BJ (cell line): Measurements from ENCODE around the gene KAT6B. TPM values are rescaled to one million over a fixed set of nuclear protein-coding genes. Genes with fewer than 3 reads are reported as not detected.

Source experiments
- CTCF ChIA-PET: fragments of 350-600 bp; formaldehyde crosslinking; extraction: SDS; loops from one replicate; lab custom pipeline; 2021; ENCODE audit warnings: antibody characterized with exemption, inconsistent platforms; lab: Yijun Ruan, JAX
- POLR2A ChIA-PET: fragments of 300-600 bp; sonication (Branson Sonifier 250); formaldehyde crosslinking; extraction: SDS; loops from one replicate; lab custom pipeline; 2021; ENCODE audit warnings: antibody characterized with exemption; lab: Charles Lee
- DNase-seq: peaks from one replicate; pipeline ENCODE4 v3.0.0-alpha.2; 2011; ENCODE audit warnings: low read depth
- H3K27me3 ChIP-seq: 2 replicates; pipeline ENCODE4 v1.6.0; 2011; ENCODE audit warnings: low read length; ENCODE audit not compliant: control insufficient read depth, insufficient read depth
- H3K36me3 ChIP-seq: 2 replicates; pipeline ENCODE4 v1.5.1; 2011; ENCODE audit warnings: low read length; ENCODE audit not compliant: control insufficient read depth, insufficient read depth
- H3K4me3 ChIP-seq: 2 replicates; pipeline ENCODE4 v1.5.1; 2011; ENCODE audit warnings: low read depth, mild to moderate bottlenecking, control low read depth, low read length
- polyA plus RNA-seq: library from polyadenylated mRNA; depleted of rRNA; stranded (reverse); fragments of >200 nt; gene quantifications from 2 replicates; pipeline ENCODE4 v1.2.3, GENCODE V29; 2011
- TF ChIP-seq, protein P1 (sequence below): IDR thresholded peaks from 2 replicates; pipeline ENCODE4 v1.5.1; 2011; ENCODE audit warnings: low read depth, mild to moderate bottlenecking, control low read depth, inconsistent platforms, low read length, moderate library complexity; ENCODE audit not compliant: insufficient read depth

The KAT6B gene
- polyA plus RNA-seq, 1 experiment: 5.1 TPM

DNA sequence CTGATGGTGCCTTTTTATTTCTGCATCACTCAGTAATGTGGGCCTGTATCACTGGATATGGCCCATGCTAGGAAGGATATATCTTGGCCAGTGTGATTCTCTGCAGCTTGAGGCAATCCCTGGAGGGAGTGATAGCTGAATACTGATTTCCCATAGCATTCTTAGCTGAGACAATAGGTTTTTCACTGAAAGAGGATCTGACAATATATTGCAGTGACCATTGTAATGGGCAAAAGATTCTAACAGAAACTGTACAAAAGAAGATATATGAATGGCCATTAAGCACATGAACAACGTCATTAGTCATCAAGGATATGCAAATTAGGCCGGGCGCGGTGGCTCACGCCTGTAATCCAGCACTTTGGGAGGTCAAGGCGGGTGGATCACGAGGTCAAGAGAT, 117.8 kb downstream of the KAT6B start:
- POLR2A ChIA-PET: no interaction called here
- no peak for DNase-seq
- TF ChIP-seq, protein P1, sequence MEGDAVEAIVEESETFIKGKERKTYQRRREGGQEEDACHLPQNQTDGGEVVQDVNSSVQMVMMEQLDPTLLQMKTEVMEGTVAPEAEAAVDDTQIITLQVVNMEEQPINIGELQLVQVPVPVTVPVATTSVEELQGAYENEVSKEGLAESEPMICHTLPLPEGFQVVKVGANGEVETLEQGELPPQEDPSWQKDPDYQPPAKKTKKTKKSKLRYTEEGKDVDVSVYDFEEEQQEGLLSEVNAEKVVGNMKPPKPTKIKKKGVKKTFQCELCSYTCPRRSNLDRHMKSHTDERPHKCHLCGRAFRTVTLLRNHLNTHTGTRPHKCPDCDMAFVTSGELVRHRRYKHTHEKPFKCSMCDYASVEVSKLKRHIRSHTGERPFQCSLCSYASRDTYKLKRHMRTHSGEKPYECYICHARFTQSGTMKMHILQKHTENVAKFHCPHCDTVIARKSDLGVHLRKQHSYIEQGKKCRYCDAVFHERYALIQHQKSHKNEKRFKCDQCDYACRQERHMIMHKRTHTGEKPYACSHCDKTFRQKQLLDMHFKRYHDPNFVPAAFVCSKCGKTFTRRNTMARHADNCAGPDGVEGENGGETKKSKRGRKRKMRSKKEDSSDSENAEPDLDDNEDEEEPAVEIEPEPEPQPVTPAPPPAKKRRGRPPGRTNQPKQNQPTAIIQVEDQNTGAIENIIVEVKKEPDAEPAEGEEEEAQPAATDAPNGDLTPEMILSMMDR: no peak

DNA sequence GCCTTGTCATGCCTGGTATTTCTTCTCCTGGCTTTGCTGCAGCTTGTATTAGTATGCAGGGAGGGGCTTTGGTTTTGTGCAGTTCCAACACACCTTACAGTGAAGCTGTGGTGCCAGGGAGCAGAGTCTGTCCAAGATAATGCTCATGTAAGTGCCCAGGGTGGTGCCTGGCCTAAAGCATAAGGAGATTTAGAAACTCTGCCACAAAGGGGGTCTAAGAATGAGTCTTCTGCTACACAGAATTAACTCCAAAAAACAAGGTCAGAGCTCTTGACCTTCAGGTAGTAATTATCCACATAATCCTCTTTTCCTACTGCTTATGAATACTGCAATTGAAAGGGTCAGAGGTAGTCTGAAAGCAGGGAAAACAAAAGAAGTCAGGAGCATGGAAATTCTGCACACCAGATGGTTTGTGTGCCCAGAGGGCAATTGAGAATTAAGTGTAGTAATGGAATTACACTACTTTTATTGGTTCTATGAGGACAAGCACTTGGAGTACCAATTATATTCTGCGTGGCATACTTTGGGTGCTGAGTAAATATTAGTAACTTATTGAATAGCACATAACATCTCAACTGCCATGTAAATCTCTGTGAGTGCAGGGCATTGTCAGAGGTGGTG, 121.5 kb downstream of the KAT6B start:
- Histone ChIP-seq H3K4me3 (no peak overlapping the region), H3K27me3 (no peaks in the 10 kb centered on the region), H3K36me3 (no peaks in the 10 kb centered on the region)
- ChIA-PET POLR2A (no interaction called here), CTCF (interaction anchor here (0.7 to 1.5 kb wide), 2 partner anchors 10 to 12 kb away, joined by 3 read pairs; no protein-coding TSS in a partner anchor)
- TF ChIP-seq, protein P1: no peak
- DNase-seq: no peak

More for the DNA sequence above, 117.8 kb downstream of the KAT6B start:
- Histone ChIP-seq H3K36me3 (no peaks in the 10 kb centered on the region), H3K27me3 (no peaks in the 10 kb centered on the region), H3K4me3 (no peak overlapping the region)
- CTCF ChIA-PET: no interaction called here

DNA sequence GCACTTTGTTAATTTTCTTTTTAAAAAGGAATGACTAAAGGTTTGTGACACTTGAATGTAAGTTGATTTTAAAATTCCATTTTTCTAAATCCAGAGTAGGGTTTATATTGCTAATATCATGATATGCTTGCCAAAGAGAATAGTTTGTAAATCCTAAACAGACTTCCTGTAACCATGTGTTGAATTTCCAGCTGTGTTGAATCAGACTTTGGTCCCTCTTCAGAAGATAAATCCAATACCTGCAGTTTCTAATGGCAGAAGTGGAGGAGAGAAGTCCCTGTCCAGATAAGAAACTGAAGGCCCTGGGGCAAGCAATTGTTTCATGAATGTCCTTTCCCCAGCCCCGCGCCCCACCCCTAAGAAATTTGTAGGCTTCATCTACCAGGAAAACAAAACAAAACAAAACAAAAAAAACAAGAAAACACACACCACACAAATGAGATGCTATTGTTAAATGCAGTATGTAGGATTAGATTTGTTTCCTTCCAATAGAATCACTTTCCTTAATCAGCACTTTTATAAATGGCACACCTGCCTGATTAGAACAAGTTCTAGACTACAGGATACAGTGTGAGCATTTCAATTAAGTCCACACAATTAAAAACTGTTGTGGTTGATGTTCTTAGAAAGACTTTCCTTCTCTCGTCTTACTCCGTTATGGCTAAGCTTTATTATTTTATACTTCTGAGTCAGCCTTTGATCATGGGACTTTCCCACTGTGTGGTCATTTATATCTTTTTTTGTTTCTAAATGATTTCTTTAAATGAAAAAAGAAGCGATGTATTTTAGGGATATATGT, 122.8 kb downstream of the KAT6B start:
- TF ChIP-seq, protein P1: no peak
- no peaks in the 10 kb centered on the region for H3K27me3 ChIP-seq
- H3K36me3 ChIP-seq: no peaks in the 10 kb centered on the region
- POLR2A ChIA-PET: no interaction called here
- no peak overlapping the region for H3K4me3 ChIP-seq
- DNase-seq: no peak
- CTCF ChIA-PET: no interaction called here

DNA sequence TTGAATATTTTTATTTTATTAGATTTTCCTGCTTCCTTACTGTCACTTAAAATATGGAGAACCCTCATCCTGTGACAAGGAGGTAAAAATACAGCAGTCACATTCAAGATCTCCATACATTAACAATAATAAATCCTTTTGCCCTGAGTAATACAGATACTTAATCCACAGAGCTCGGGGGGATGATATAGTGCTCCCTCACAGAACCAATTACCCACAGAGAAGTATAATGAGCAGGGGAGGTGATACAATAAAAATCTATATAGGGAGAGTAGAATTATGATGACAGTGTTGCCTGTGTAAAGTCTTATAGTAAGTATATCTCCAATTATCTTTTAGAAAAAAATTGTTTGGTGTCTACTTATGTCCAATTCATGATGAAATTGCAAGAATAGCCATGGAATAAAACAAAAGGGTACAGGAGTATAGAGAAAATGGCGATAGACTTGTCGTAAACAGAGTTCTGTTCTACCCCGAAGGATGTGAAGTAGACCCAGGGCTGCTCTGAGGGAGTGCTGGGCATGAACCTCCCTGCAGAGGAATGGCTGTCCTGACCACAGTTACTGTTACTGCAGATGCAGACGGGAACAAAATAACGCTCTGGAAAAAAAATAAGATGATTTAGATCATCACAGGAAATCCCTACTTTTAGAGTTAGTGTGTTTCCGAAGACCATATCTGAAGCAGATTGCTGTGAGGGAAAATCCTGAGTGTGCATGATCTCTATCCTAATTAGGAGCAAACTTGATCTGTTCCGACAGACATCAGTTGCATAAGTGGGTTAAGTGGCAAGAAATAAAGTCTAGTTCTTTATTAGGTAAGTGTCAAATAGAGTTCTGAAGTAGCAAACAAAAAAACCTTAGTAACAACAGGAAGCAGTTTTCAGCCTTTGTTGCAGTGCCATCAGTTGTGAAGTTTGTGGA, 123.7 kb downstream of the KAT6B start:
- CTCF ChIA-PET: interaction anchor here (0.7 kb wide), 1 partner anchor 109 kb away, joined by 3 read pairs; no protein-coding TSS in a partner anchor
- TF ChIP-seq, protein P1: no peak
- Histone ChIP-seq H3K27me3 (no peaks in the 10 kb centered on the region), H3K36me3 (no peaks in the 10 kb centered on the region), H3K4me3 (no peak overlapping the region)
- POLR2A ChIA-PET: no interaction called here
- no peak for DNase-seq
